C4-2B (cell line): ENCODE data around the gene TH.

ENCODE experiments used
- H3K27ac ChIP-seq: fragments of 450-650 bp; 2 replicates; pipeline ENCODE4 v1.5.1; 2017
- CTCF ChIP-seq: fragments of 450-650 bp; conservative IDR thresholded peaks from 2 replicates; pipeline ENCODE4 v1.5.1; 2017; ENCODE audit warnings: mild to moderate bottlenecking
- ZFX ChIP-seq: fragments of 450-650 bp; IDR thresholded peaks from 2 replicates; pipeline ENCODE4 v1.6.1; 2017

TH gene

GRCh38 chr11:2116680-2117079, 54.9 kb downstream of the TH start:
- TF ChIP-seq CTCF: no peak
- no peak for TF ChIP-seq ZFX
- H3K27ac ChIP-seq: no peak overlapping the region

- H3K27ac ChIP-seq: no peak overlapping the region
- TF ChIP-seq CTCF: no peak
- TF ChIP-seq ZFX: no peak
These were observed 56.3 kb downstream of the TH start for GRCh38 chr11:2115308-2115707.

- no peak overlapping the region for H3K27ac ChIP-seq
- no peak for TF ChIP-seq CTCF
- no peak for TF ChIP-seq ZFX
These were observed 57.0 kb downstream of the TH start for GRCh38 chr11:2114430-2115241.
